HG03108 (cell line): Measurements from ENCODE around the gene KCNK18.

Experiments
- ATAC-seq: cut with Tn5 transposase; IDR thresholded peaks from one replicate; pipeline ENCODE4 v1.9.1; 2021; ENCODE audit warnings: moderate library complexity; ENCODE audit not compliant: unreplicated experiment

The KCNK18 gene

GRCh38 chr10:117249493-117250093 is 52.3 kb downstream of the KCNK18 start:
- ATAC-seq, result no peak

- no peak for ATAC-seq
Observed at GRCh38 chr10:117250411-117250810, 53.1 kb downstream of the KCNK18 start.

- no peak for ATAC-seq
Observed at GRCh38 chr10:117253908-117254307, 56.6 kb downstream of the KCNK18 start.

GRCh38 chr10:117254338-117254737 is 57.0 kb downstream of the KCNK18 start:
- no peak for ATAC-seq

- ATAC-seq, result no peak
Observed at GRCh38 chr10:117254774-117255735, 57.8 kb downstream of the KCNK18 start.

- no peak for ATAC-seq
Observed at GRCh38 chr10:117255835-117256460, 58.7 kb downstream of the KCNK18 start.

GRCh38 chr10:117256910-117257309 is 59.6 kb downstream of the KCNK18 start:
- ATAC-seq, result no peak

GRCh38 chr10:117257721-117258120 is 60.4 kb downstream of the KCNK18 start:
- no peak for ATAC-seq

GRCh38 chr10:117259279-117259678 is 62.0 kb downstream of the KCNK18 start:
- no peak for ATAC-seq
